COLO668 (cell line): Measurements from ENCODE around the gene SBF1.
"Not testable (repeated sequence)": the region's sequence is repeated elsewhere in the genome, so short reads cannot be mapped to it uniquely, and the experiment has no call there.

Source experiments
- DNase-seq: peaks from one replicate; lab custom pipeline; 2025; ENCODE audit not compliant: unreplicated experiment; lab: John Stamatoyannopoulos, UW

SBF1 gene

GRCh38 chr22:50445880-50446707 lies 28.7 kb downstream of the SBF1 start:
- DNase-seq = no peak

DNA sequence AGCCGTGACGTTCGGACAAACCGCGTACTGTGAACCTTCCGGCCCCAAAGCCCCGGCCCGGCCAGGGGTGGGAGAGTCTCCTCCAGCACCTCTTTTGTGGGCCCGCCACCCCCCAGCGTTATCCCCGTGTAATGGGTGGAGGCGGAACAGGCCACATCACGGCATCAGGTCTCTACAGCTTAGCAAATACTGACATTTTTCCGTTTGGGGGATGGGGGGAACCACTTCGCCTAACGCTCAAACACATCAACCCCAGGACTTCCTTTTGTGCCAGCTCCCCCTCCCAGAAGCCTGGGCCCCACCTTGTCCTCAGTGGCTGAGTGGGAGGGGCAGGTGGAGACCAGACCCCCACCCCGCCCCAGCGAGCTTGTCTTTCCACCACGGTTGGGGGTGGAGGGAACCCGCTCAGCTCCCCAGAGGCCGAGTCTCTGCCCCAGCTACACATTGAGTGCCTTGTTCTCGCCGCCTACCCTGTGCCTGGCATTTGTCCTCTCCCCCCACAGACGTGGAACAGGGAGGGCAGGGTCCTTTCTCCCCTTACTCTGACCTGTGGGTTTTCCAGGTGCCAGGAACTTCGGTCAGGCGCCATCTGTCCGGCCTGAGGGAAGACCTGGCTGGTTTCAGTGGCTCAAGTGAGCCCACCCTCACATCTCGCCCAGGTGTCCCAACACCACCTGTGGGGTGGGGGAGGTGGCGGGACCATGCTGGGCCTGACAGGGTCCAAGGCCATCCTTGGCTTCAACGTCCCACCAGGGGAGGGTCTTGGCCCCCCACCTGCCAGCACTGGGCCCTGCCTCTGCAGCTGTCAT lies 29.6 kb downstream of the SBF1 start:
- no peak for DNase-seq

DNA sequence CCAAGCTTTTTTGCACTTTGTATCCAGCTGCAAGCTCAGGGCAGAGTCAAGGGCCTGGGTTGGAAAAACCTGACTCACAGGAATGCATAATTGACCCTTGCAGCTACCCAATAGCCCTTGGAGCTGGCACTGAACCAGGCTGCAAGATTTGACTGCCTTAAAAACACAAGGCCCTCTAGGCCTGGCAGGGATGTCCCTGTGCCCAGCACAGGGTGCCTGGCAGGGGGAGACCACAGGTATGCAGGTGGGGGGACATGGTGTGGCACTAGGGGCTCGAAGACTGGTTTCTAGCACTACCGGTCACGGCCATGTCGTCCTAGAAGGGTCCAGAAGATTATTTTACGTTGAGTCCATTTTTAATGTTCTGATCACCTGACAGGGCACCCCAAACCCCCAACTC lies 30.2 kb downstream of the SBF1 start:
- DNase-seq = no peak

DNA sequence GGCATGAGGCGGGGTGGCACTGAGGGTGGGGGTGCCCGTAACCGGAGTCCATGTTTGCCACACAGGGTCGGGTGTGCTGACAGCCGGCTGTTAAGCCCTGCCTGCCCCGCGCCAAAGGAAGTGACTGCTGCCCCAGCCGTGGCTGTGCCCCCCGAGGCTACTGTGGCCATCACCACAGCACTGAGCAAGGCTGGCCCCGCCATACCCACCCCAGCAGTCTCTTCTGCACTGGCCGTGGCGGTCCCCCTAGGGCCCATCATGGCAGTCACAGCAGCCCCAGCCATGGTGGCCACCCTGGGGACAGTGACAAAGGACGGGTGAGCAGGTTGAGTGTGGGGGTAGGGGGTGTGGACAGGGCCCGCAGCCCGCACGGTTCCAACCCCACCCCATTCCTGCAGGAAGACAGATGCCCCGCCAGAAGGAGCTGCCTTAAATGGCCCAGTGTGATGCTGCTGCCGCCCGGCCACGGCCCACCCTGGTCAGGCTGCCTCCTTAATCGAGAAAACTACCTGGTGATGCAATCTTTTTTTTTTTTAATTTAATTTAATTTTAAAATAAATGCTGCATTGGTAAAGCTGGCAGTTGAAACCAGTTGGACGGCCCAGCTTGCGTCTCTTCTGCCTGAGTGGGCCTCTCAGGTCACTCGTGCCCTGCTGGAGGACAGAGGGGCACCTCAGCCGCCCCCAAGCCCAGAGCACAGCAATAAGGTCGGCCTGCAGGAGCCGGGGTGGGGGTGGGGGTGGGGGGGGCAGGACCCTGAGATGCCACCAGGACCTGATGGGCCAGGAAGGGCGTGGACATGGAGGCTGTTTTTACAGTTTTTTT lies 30.8 kb downstream of the SBF1 start:
- no peak for DNase-seq

- DNase-seq = no peak
Observed at GRCh38 chr22:50443197-50443596, 31.6 kb downstream of the SBF1 start.

DNA sequence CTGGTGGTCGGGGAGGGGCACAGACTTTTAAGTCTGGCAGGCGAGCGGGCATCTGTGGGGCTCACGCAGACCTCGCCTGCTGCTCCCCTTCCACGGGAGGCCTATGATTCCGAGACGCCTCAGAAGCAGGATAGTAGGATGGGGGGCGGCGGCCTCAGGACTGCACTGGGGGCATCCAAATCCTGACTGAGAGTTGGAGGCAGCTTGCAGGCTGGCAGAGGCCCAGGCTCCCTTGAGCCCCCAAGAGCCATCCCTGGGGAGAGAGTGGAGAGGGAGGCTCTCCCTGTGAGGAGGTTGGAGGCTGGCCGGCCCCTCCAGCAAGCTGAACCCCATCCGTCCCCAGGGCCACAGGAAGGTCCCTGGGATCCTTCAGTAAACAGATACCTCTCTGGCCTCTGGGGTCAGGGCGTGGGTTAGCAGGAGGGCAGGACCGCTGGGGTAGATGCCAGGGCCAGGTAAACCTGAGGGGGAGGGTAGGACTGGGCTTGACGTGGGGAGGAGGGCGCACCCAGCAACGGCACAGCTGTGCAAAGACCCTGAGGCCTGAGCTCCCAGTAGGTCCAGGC lies 33.3 kb downstream of the SBF1 start:
- DNase-seq = no peak

GRCh38 chr22:50440544-50441249 lies 34.1 kb downstream of the SBF1 start:
- peak; percentile 17 for DNase-seq

- no peak for DNase-seq
Observed at GRCh38 chr22:50439871-50440331, 34.9 kb downstream of the SBF1 start.

- no peak for DNase-seq
Observed at GRCh38 chr22:50439314-50439870, 35.4 kb downstream of the SBF1 start.

- DNase-seq = no peak
Observed at GRCh38 chr22:50438305-50439275, 36.2 kb downstream of the SBF1 start.

GRCh38 chr22:50437511-50438304 lies 37.1 kb downstream of the SBF1 start:
- DNase-seq = no peak

DNA sequence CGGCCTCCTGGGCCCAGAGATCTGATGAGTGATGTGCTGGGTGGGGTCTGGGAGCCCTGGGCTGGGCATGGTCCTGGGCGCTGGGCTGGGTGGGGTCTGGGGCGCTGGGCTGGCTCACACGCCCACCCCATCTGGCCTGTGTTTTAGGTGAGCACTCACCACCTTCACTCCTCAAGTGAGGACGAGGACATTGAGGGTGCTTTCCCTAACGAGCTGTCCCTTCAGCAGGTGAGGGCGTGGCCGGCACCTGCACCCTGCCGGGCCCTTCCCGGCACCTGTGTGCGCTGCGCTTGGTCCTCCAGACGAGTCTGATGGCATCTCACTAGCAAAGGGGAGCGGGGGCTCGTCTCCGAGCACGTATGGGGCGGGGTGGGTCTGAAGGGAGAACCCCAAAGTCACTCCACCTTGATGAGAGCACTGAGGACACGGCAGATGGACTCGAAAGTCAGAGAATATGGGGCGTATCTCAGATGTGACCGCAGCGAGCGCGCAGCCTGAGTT lies 37.9 kb downstream of the SBF1 start:
- DNase-seq = no peak

- DNase-seq = no peak
Observed at GRCh38 chr22:50436015-50436830, 38.6 kb downstream of the SBF1 start.

- DNase-seq = no peak
Observed at GRCh38 chr22:50435291-50436014, 39.4 kb downstream of the SBF1 start.

- DNase-seq = no peak
Observed at GRCh38 chr22:50434849-50435248, 40.0 kb downstream of the SBF1 start.

GRCh38 chr22:50432877-50433510 lies 41.8 kb downstream of the SBF1 start:
- not testable (repeated sequence) for DNase-seq
